ENCODE measurements around the gene RNF217. TPM values are rescaled to one million over a fixed set of nuclear protein-coding genes. Genes with fewer than 3 reads are reported as not detected.
A peak's percentile ranks its signal among the peaks of the same experiment; 100 is the strongest.

The RNF217 gene
- total and polyA plus RNA-seq, 2 of the 8 experiments (the other 6 are each of a cell fraction or from before 2014, with no cell fraction given), result 2.0 to 8.9 TPM

DNA sequence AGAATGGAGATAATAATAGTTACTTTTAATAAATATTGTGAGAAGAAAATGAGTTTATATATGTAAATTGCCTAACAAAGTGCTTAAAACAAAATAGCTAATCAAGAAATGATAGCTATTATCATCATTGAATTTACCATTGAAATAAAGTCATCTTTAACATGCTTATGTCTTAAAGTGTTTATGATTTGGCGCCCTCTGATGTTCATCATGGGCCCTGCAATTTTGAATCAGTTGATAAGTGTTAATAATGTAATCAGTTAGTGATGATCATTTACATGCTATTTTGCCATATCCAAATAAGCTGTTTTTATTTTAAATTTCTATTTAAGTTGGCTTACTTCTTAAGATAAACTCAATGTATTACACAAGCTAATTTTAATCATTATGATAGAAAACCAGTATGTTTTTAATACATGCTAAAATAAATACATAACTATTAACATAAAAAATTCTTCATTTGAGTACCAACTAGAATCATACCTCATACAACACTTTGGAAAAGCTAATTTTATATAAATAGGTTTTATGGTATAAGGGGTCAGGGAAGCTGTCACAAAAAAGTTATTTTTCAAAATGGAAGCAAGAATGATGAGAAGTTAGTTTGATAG lies 152.1 kb downstream of the RNF217 start (continued):
- TF ChIP-seq, protein P1, sequence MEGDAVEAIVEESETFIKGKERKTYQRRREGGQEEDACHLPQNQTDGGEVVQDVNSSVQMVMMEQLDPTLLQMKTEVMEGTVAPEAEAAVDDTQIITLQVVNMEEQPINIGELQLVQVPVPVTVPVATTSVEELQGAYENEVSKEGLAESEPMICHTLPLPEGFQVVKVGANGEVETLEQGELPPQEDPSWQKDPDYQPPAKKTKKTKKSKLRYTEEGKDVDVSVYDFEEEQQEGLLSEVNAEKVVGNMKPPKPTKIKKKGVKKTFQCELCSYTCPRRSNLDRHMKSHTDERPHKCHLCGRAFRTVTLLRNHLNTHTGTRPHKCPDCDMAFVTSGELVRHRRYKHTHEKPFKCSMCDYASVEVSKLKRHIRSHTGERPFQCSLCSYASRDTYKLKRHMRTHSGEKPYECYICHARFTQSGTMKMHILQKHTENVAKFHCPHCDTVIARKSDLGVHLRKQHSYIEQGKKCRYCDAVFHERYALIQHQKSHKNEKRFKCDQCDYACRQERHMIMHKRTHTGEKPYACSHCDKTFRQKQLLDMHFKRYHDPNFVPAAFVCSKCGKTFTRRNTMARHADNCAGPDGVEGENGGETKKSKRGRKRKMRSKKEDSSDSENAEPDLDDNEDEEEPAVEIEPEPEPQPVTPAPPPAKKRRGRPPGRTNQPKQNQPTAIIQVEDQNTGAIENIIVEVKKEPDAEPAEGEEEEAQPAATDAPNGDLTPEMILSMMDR (IDR thresholded peaks at IDR 0.05; ENCODE audit: control extremely low read depth in 1 of 3, insufficient read depth in 1 of 3, low read depth in 1 of 3, low read length in 3 of 3), result peak in 2 of 3 experiments; percentile 37 to 60; a peak in 2 of 4 replicates
- no peak for TF ChIP-seq MAFK (IDR thresholded peaks at IDR 0.05; ENCODE audit: low read depth, low read length)

Measured in H1 (cell line).